Muscle layer of duodenum (tissue), 2 donors: ENCODE results near the gene SSNA1.

Source experiments
- H3K27ac ChIP-seq: one replicate; pipeline ENCODE4 v1.7.0; 2013; ENCODE audit warnings: mild to moderate bottlenecking, low read length
- H3K27me3 ChIP-seq: one replicate; pipeline ENCODE4 v1.7.0; 2013; ENCODE audit warnings: low read depth, mild to moderate bottlenecking, control low read depth, low read length
- H3K36me3 ChIP-seq, 2 donors: one replicate each; pipeline ENCODE4 v1.7.0; 2013; ENCODE audit warnings: low read length in 2 of 2, control low read depth in 1 of 2, mild to moderate bottlenecking in 1 of 2; ENCODE audit not compliant: insufficient read depth in 2 of 2, control insufficient read depth in 1 of 2
- H3K4me1 ChIP-seq, 2 donors: one replicate each; pipeline ENCODE4 v1.7.0; 2013; ENCODE audit warnings: low read length in 2 of 2, mild to moderate bottlenecking in 2 of 2, control low read depth in 1 of 2, moderate library complexity in 1 of 2; ENCODE audit not compliant: insufficient read depth in 2 of 2, control insufficient read depth in 1 of 2
- H3K4me3 ChIP-seq, 2 donors: one replicate each; pipeline ENCODE4 v1.7.0; 2013; ENCODE audit warnings: low read length in 2 of 2, low read depth in 1 of 2, mild to moderate bottlenecking in 1 of 2
- H3K9me3 ChIP-seq, 2 donors: one replicate each; pipeline ENCODE4 v1.7.0; 2013; ENCODE audit warnings: low read length in 2 of 2, control low read depth in 1 of 2, mild to moderate bottlenecking in 1 of 2; ENCODE audit not compliant: control insufficient read depth in 1 of 2
- donor health status: healthy.

The SSNA1 gene

GRCh38 chr9:137164370-137165249, 23.9 kb upstream of the SSNA1 start:
- Histone ChIP-seq H3K4me1 (peaks cover 0 to 52% of the 10 kb centered on the region in 2 donors), H3K36me3 (no peaks in the 10 kb centered on the region), H3K27ac (no peak overlapping the region), H3K4me3 (no peak overlapping the region), H3K9me3 (no peaks in the 10 kb centered on the region), H3K27me3 (peaks cover 42% of the 10 kb centered on the region)

- Histone ChIP-seq H3K27me3 (peaks cover 36% of the 10 kb centered on the region), H3K4me1 (peaks cover 0 to 55% of the 10 kb centered on the region in 2 donors), H3K4me3 (no peak overlapping the region), H3K36me3 (no peaks in the 10 kb centered on the region), H3K27ac (no peak overlapping the region), H3K9me3 (no peaks in the 10 kb centered on the region)
Measured at GRCh38 chr9:137165250-137165836, 23.1 kb upstream of the SSNA1 start.

GRCh38 chr9:137166380-137167229, 21.9 kb upstream of the SSNA1 start:
- no peaks in the 10 kb centered on the region for H3K36me3 ChIP-seq
- H3K4me1 ChIP-seq: peaks cover 0 to 51% of the 10 kb centered on the region in 2 donors
- H3K4me3 ChIP-seq: no peak overlapping the region
- H3K27ac ChIP-seq: no peak overlapping the region
- no peaks in the 10 kb centered on the region for H3K9me3 ChIP-seq
- peaks cover 43% of the 10 kb centered on the region for H3K27me3 ChIP-seq

GRCh38 chr9:137167277-137167746, 21.2 kb upstream of the SSNA1 start:
- H3K36me3 ChIP-seq: no peaks in the 10 kb centered on the region
- no peak overlapping the region for H3K4me3 ChIP-seq
- no peak overlapping the region for H3K27ac ChIP-seq
- H3K9me3 ChIP-seq: no peaks in the 10 kb centered on the region
- peaks cover 0 to 44% of the 10 kb centered on the region in 2 donors for H3K4me1 ChIP-seq
- peaks cover 43% of the 10 kb centered on the region for H3K27me3 ChIP-seq

GRCh38 chr9:137167747-137168572, 20.5 kb upstream of the SSNA1 start:
- H3K4me3 ChIP-seq: peak overlapping the region in 1 of 2 donors; percentile 66
- H3K4me1 ChIP-seq: peaks cover 0 to 37% of the 10 kb centered on the region in 2 donors
- H3K36me3 ChIP-seq: no peaks in the 10 kb centered on the region
- no peak overlapping the region for H3K27ac ChIP-seq
- no peaks in the 10 kb centered on the region for H3K9me3 ChIP-seq
- H3K27me3 ChIP-seq: peaks cover 37% of the 10 kb centered on the region

GRCh38 chr9:137168573-137168903, 19.9 kb upstream of the SSNA1 start:
- Histone ChIP-seq H3K27me3 (peaks cover 33% of the 10 kb centered on the region), H3K4me3 (peak overlapping the region in 1 of 2 donors; percentile 66), H3K36me3 (no peaks in the 10 kb centered on the region), H3K27ac (no peak overlapping the region), H3K9me3 (no peaks in the 10 kb centered on the region), H3K4me1 (peaks cover 0 to 31% of the 10 kb centered on the region in 2 donors)

- Histone ChIP-seq H3K27ac (no peak overlapping the region), H3K36me3 (no peaks in the 10 kb centered on the region), H3K9me3 (no peaks in the 10 kb centered on the region), H3K4me3 (peak overlapping the region in 1 of 2 donors; percentile 66), H3K27me3 (peaks cover 28% of the 10 kb centered on the region), H3K4me1 (peaks cover 0 to 29% of the 10 kb centered on the region in 2 donors)
Measured at GRCh38 chr9:137168904-137169856, 19.3 kb upstream of the SSNA1 start.

- H3K36me3 ChIP-seq: no peaks in the 10 kb centered on the region
- no peaks in the 10 kb centered on the region for H3K9me3 ChIP-seq
- H3K27me3 ChIP-seq: peaks cover 26% of the 10 kb centered on the region
- H3K4me1 ChIP-seq: peaks cover 0 to 29% of the 10 kb centered on the region in 2 donors
- peak within 1 kb of the TSS in 1 of 2 donors; percentile 66 for H3K4me3 ChIP-seq
- no peak within 1 kb of the TSS for H3K27ac ChIP-seq
Measured at GRCh38 chr9:137169896-137170358, 18.5 kb upstream of the SSNA1 start, which contains the start of gene LRRC26. TSS of gene LRRC26 (minus strand) at chr9:137170051. CDS start at chr9:137169943, 108 bp downstream.

- H3K27ac ChIP-seq: no peak overlapping the region
- H3K9me3 ChIP-seq: no peaks in the 10 kb centered on the region
- H3K36me3 ChIP-seq: no peaks in the 10 kb centered on the region
- no peak overlapping the region for H3K4me3 ChIP-seq
- H3K27me3 ChIP-seq: peaks cover 23% of the 10 kb centered on the region
- peaks cover 0 to 29% of the 10 kb centered on the region in 2 donors for H3K4me1 ChIP-seq
Measured at GRCh38 chr9:137170486-137171148, 17.9 kb upstream of the SSNA1 start.
